Thoracic aorta (tissue), 2 donors: ENCODE results near the gene MYADML2. TPM values are rescaled to one million over a fixed set of nuclear protein-coding genes. Genes with fewer than 3 reads are reported as not detected.

Experiments used
- ATAC-seq: fragments of 150-250 bp; one replicate; pipeline ENCODE4 v1.8.0; 2017; ENCODE audit warnings: low read depth; ENCODE audit not compliant: insufficient number of reproducible peaks, low FRiP score
- DNase-seq: peaks from one replicate; pipeline ENCODE4 v3.0.0-alpha.2; 2020; ENCODE audit warnings: low spot score
- H3K27ac ChIP-seq, 2 donors: fragments of 200-600 bp; sonication (generic); 1 replicate in 1 of 2; 2 replicates in 1 of 2; pipeline ENCODE4 v1.5.1; 2016; ENCODE audit warnings: mild to moderate bottlenecking in 2 of 2, moderate library complexity in 2 of 2
- H3K27me3 ChIP-seq: fragments of 200-600 bp; sonication (generic); replicated peaks from 2 replicates; pipeline ENCODE4 v1.6.0; 2016; ENCODE audit warnings: mild to moderate bottlenecking; ENCODE audit not compliant: insufficient read depth
- H3K36me3 ChIP-seq: fragments of 200-600 bp; sonication (generic); one replicate; pipeline ENCODE4 v1.5.1; 2016
- H3K4me1 ChIP-seq, 2 donors: fragments of 200-600 bp; sonication (generic); 1 replicate in 1 of 2; 2 replicates in 1 of 2; pipeline versions ENCODE4 v1.5.1 to v1.6.0; 2016; ENCODE audit warnings: low read depth in 2 of 2, mild to moderate bottlenecking in 1 of 2; ENCODE audit not compliant: control insufficient read depth in 1 of 2
- H3K4me3 ChIP-seq: fragments of 200-600 bp; sonication (generic); 2 replicates; pipeline ENCODE4 v1.5.1; 2016; ENCODE audit warnings: mild to moderate bottlenecking
- H3K9me3 ChIP-seq: fragments of 200-600 bp; sonication (generic); 2 replicates; pipeline ENCODE4 v1.5.1; 2016
- CTCF ChIP-seq: fragments of 200-600 bp; sonication (generic); IDR thresholded peaks from one replicate; pipeline ENCODE4 v1.5.1; 2019; ENCODE audit warnings: antibody characterized with exemption
- total RNA-seq, 2 donors: library from RNA; depleted of rRNA; stranded (reverse); fragments of >200 nt; gene quantifications; one replicate each; pipeline versions ENCODE4 v1.1.0 to v1.2.3, GENCODE V29; 2016

Gene MYADML2
- total RNA-seq, 2 donors from 2014 or later = not detected

DNA sequence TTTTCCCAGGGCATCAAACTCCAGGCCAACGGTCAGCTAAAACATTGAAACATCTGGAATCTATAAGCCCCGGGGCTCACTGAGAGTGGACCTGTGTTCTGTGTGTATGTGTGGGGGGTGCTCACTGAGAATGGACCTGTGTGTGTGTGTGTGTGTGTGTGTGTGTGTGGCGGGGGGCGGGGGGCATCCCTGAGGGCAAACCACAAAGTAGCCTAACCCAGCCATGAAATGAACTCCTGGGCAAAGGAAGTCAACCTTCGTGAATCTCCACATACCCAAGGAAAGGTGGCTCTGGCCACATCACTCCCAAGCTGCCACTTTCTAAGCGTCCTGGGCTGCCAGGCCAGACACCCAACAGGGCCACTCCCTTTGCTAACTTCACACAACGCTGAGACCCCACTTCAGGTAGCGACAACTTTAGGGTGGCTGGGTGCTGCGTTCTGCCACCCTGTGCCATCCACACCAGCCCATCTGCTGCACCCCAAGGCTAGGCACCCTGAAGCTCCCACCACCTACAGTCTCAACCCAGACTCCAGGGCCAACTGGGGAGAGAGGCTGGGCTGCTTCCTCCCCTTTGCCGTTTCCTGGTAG lies 21.1 kb downstream of the MYADML2 start:
- H3K27me3 ChIP-seq = no peaks in the 10 kb centered on the region
- DNase-seq = no peak
- no peak for TF ChIP-seq CTCF
- H3K36me3 ChIP-seq = peaks cover 10% of the 10 kb centered on the region
- no peaks in the 10 kb centered on the region for H3K9me3 ChIP-seq
- peaks cover 38 to 55% of the 10 kb centered on the region in 2 donors for H3K4me1 ChIP-seq
- H3K27ac ChIP-seq = peak overlapping the region; percentile 81 to 82
- H3K4me3 ChIP-seq = peak overlapping the region; percentile 82
- no peak for ATAC-seq

- Histone ChIP-seq H3K27ac (no peak overlapping the region), H3K4me3 (no peak overlapping the region), H3K4me1 (peaks cover 41 to 55% of the 10 kb centered on the region in 2 donors), H3K9me3 (no peaks in the 10 kb centered on the region), H3K27me3 (no peaks in the 10 kb centered on the region), H3K36me3 (peaks cover 17% of the 10 kb centered on the region)
- DNase-seq (no peak), ATAC-seq (no peak)
- TF ChIP-seq CTCF = no peak
These were observed 22.2 kb downstream of the MYADML2 start for GRCh38 chr17:81924557-81925532.

GRCh38 chr17:81923302-81924260 lies 23.5 kb downstream of the MYADML2 start:
- peaks cover 17% of the 10 kb centered on the region for H3K36me3 ChIP-seq
- no peak for TF ChIP-seq CTCF
- peak overlapping the region; percentile 62 for H3K4me3 ChIP-seq
- ATAC-seq = no peak
- no peak for DNase-seq
- peak overlapping the region in 1 of 2 donors; percentile 50 for H3K27ac ChIP-seq
- H3K9me3 ChIP-seq = no peaks in the 10 kb centered on the region
- no peaks in the 10 kb centered on the region for H3K27me3 ChIP-seq
- H3K4me1 ChIP-seq = peaks cover 41 to 54% of the 10 kb centered on the region in 2 donors

DNA sequence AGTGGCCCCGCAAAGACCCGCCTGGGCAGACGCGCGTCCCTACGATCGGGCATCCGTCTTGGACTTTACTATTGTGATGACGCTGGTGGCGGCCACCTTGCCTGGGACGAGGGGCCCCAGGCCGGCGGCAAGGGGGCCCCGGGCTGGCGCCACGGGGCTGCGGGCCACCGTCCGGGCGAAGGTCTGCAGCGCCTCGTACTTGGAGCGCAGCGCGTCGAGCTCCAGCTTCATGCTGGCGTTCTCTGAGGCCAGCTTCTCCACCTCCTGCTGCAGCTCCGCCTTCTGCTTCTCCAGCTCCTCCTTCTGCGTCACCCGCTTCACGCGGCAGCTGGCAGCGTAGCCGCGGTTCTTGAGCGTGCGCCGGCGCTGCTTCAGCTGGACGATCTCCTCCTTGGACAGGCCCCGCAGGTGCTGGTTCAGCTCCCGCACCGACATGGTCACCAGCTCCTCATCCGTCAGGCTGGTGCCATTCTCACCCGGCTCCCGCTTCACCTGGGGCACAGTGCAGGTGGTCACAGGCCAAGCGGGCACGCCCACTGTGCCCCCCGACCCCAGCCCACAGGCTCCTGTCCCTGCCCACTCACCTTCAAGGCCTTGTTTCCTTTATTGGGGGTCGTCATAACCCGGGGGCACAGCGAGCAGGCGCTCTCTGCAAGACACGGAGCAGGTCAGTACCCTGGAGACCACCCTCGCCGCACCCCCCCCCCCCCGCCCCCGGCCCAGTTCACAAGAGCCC lies 24.3 kb downstream of the MYADML2 start:
- no peak for ATAC-seq
- no peak for TF ChIP-seq CTCF
- H3K4me3 ChIP-seq = peak overlapping the region; percentile 62
- H3K4me1 ChIP-seq = peaks cover 39 to 50% of the 10 kb centered on the region in 2 donors
- no peaks in the 10 kb centered on the region for H3K27me3 ChIP-seq
- no peaks in the 10 kb centered on the region for H3K9me3 ChIP-seq
- no peak for DNase-seq
- peak overlapping the region in 1 of 2 donors; percentile 50 for H3K27ac ChIP-seq
- H3K36me3 ChIP-seq = peaks cover 17% of the 10 kb centered on the region
